ENCODE data around the gene NUP54.

- TF ChIP-seq CTCF (IDR thresholded peaks at IDR 0.05; ENCODE audit: insufficient read depth, low read length, poor library complexity, severe bottlenecking) (no peak), EZH2phosphoT487 (conservative IDR thresholded peaks at IDR 0.05; ENCODE audit: low read length) (no peak)
Measured at GRCh38 chr4:76088719-76089118, 59.5 kb downstream of the NUP54 start.

All from SU-DHL-6 (cell line).